Suppressor macrophage treated with lipopolysaccharide for 1 hour (primary cell): ENCODE results near the gene NOP14.
"Not testable (repeated sequence)": the region's sequence is repeated elsewhere in the genome, so short reads cannot be mapped to it uniquely, and the experiment has no call there.

ENCODE experiments used
- DNase-seq, 3 donors: peaks; one replicate each; pipeline ENCODE4 v3.0.0-alpha.2; 2020 to 2022

Gene NOP14

DNA sequence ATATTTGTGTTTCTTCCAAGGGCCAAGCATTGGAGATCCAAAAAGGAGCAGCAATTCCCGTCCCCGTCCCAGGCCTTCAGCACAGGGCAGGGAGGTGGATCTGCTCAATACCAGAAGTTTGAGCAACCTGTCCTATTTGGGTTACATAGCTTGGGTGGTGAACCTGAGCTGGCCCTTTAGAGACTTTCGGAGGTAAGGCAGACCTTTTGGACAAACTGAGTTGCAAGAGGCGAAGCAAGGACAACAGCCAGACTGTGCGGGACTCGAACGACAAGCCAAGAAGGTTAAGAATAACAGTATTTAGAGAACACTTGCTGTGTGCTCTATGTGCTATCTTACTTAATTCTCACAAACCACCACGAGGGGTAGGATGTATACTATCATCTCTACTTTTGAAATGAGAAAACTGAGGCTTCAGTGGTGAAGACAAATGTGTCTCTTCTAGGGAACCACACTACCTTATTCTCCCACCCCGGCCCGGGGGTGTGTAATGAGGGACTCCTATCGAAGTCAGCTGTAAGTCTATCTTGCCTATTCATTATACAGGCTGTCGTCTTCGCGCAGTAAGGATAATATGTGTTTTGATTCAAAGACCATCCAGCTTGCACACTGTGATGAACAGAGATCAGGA is 1.3 kb downstream of the NOP14 start:
- DNase-seq, result peak in 1 of 3 donors; percentile 25

GRCh38 chr4:2961421-2961810 is 1.8 kb downstream of the NOP14 start:
- DNase-seq, result peak; percentile 45 to 56 (median 52)

DNA sequence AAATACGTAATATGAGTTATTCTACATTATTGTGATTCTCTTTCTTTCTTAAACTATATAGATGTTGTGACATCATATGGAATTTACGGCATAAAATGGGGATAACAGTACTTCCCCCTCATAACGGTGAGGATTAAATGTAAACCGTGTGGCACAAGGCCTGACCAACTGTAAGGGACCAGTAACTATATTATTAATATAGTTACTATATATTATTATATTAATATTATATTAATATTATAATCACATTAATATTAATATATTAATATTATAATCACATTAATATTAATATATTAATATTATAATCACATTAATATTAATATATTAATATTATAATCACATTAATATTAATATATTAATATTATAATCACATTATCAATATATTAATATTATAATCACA is 2.8 kb downstream of the NOP14 start:
- not testable (repeated sequence) for DNase-seq

DNA sequence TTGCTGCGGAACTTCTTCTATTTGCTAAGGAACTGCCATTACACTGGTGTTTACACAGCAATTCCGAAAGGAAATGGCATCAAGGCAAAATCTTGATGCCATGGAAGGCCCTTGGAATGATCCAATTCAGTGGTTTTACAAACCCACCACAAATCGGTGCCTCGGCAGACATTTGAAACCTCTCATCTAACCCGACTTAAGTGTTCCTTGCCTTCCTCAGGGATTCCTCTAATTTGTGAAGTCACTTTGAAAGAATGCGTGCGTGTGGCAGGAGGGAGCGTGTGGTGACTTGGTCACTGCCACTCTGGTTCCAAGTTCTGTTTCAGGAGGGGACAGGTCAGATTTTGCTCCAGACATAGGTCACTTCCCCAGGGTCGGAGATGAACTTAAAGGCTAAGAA is 4.8 kb downstream of the NOP14 start:
- DNase-seq, result no peak

DNA sequence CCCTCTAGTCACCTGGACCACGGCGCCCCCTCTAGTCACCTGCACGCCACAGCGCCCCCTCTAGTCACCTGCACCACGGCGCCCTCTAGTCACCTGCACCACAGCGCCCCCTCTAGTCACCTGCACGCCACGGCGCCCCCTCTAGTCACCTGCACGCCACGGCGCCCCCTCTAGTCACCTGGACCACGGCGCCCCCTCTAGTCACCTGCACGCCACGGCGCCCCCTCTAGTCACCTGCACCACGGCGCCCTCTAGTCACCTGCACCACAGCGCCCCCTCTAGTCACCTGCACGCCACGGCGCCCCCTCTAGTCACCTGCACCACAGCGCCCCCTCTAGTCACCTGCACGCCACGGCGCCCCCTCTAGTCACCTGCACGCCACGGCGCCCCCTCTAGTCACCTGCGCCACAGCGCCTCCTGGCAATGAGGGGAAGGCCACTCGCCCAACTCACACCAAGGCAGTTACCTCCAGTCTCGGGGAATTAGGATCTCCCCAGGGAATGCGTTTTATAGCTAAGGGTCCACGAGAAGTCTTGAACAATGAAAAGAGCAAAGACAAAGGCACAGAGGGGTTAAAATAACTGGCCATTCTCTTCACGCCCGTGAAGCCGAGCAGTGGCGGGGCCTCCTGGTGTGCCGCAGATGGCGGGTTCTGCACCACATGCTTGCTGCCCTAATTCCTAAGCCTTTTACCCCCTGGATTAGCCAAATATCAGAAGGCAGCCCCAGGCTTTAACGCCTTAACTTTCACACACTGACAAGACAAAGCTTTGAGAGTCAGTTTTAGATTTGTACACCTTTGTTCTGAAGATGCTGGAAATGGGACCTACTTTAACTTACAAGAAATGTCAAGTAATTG is 7.8 kb downstream of the NOP14 start:
- DNase-seq, result not testable (repeated sequence)

DNA sequence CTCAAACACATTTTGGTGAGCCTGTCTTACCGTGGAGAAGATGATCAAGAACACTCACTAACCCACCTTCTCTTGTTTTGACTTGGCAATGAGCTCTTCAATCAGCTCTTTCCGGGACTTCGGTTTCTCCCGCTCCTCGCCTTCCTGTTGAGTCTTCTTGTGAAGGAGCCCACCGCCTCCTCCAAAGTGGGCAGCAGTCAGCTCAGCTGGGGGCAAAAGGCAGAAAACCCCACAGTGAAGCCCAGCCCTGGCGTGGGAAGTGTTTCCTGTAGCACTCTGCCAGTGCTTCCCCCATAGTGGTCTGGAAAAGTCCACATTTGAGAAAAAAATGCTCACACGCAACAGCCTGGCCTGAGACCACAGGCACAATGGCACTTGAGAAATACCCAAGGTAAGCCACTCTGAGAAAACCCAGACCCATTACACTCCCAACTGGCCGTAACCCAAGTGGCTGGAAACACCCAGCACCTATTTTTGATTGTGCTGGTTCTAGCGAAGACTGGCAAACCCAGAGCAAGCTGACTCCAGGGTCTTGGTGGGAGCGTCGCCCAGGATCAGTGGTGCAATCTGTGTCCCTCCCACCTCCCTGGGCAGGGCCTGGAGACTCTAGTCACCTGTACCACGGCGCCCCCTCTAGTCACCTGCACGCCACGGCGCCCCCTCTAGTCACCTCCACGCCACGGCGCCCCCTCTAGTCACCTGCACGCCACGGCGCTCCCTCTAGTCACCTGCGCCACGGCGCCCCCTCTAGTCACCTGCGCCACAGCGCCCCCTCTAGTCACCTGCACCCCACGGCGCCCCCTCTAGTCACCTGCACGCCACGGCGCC is 8.6 kb downstream of the NOP14 start:
- DNase-seq, result peak; percentile 68 to 74 (median 69)

DNA sequence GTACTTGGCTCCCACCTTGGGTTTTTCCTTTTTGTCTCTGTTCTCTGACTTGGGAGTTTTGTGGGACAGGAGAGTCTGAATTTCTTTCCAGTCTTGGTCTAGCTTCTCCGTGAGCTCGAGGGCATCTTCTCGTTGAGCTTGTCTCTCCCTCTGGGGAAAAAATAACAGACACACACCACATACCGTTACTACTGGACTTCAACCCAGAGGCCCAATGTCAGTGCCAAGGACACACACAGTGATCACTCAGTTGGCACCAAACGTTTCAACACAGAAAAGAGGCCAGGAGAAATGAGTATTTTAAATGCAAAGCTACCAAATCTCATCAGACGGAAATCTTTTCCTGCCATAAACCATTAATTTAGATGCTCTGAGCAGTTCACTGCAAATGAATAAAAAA is 9.7 kb downstream of the NOP14 start:
- DNase-seq, result no peak

- DNase-seq, result no peak
Measured at GRCh38 chr4:2950221-2950989, 12.8 kb downstream of the NOP14 start.

GRCh38 chr4:2949782-2950125 is 13.5 kb downstream of the NOP14 start:
- no peak for DNase-seq

DNA sequence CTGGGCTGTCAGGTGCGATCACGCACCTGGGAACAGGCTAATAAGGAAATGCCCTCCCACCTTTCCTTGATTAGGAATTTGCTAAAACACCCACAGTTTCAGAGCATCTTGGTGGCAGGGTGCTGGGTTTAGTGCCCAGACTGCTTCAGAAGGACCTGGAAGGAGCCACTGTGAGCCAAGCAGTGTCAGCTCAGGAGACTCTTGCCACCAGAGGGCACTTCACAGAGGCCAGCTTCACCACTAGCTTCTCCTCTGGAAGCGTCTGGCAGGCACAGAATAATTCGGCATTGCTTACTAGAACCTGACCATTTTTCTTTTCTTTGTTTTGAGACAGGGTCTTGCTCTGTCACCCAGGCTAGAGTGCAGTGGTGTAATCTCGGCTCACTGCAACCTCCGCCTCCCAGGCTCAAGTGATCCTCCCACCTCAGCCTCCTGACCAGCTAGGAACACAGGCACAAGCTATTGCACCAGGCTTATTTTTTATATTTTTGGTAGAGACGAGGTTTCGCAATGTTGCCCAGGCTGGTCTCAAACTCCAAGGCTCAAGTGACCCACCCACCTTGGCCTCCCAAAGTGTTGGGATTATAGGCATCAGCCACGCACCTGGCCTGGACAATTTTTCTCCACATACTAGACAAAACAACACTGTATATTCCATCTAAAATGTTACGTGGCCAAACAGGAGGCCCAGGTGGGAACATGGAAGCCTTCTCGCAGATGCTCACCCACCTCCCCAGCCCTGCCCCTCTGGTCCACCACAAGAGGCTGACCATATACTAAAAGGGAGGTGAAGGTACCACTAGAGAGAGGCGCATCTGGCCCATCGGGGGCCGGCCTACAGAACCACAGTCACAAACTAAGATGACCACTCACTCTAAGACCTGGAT is 14.1 kb downstream of the NOP14 start:
- DNase-seq, result peak in 2 of 3 donors; percentile 47 to 48

- no peak for DNase-seq
Measured at GRCh38 chr4:2947926-2948325, 15.3 kb downstream of the NOP14 start.

- DNase-seq, result no peak
Measured at GRCh38 chr4:2946812-2947600, 16.2 kb downstream of the NOP14 start.

GRCh38 chr4:2945619-2946604 is 17.3 kb downstream of the NOP14 start:
- DNase-seq, result not testable (repeated sequence)

GRCh38 chr4:2944586-2945526 is 18.4 kb downstream of the NOP14 start:
- no peak for DNase-seq

DNA sequence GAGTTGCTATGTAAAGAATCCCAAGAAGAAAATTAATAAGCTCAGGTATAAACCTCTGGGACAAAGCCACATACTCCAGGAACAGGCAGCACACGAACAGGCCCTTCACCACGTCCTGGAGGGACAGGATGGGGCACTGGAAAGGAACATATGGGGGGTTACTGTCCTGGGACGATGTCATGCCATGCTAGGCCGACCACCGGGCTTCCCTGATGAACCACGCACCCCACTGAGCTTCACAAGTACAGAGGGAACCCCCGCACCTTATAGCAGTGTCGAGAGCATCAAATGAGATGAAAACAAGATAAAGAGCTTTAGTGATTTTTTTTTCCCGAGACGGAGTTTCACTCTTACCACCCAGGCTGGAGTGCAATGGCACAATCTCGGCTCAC is 19.1 kb downstream of the NOP14 start:
- no peak for DNase-seq

GRCh38 chr4:2943364-2944090 is 19.7 kb downstream of the NOP14 start:
- no peak for DNase-seq

- DNase-seq, result no peak
Measured at GRCh38 chr4:2942532-2943363, 20.5 kb downstream of the NOP14 start.
